GM12891 (cell line): ENCODE results near the gene CPNE2.

Experiments used
- PAX5 ChIP-seq: IDR thresholded peaks from 2 replicates; pipeline ENCODE4 v1.6.1; 2011; ENCODE audit warnings: low read length, moderate library complexity, mild to moderate bottlenecking; ENCODE audit not compliant: insufficient read depth, severe bottlenecking
- POLR2A ChIP-seq: IDR thresholded peaks from 2 replicates; pipeline ENCODE4 v1.6.1; 2011; ENCODE audit warnings: low read depth, low read length, control low read depth
- POLR2AphosphoS5 ChIP-seq: IDR thresholded peaks from 2 replicates; pipeline ENCODE4 v1.6.1; 2011; ENCODE audit warnings: low read depth, low read length, control low read depth
- TAF1 ChIP-seq: IDR thresholded peaks from 2 replicates; pipeline ENCODE4 v1.6.1; 2011; ENCODE audit warnings: low read depth, low read length, control low read depth

- TF ChIP-seq TAF1: no peak
- no peak for TF ChIP-seq POLR2A
- no peak for TF ChIP-seq POLR2AphosphoS5
- no peak for TF ChIP-seq PAX5
Observed at GRCh38 chr16:57175896-57176295, 83.5 kb downstream of the CPNE2 start.
